ENCODE results near the gene NIPBL. TPM values are rescaled to one million over a fixed set of nuclear protein-coding genes. Genes with fewer than 3 reads are reported as not detected.

The NIPBL gene
- polyA plus RNA-seq, 1 of the 3 experiments (the other 2 are of a cell fraction), result 5.2 TPM

- Histone ChIP-seq H3K9ac (peak overlapping the region; percentile 96), H3F3A (replicated peaks; ENCODE audit: insufficient read depth) (peaks cover 20% of the 10 kb centered on the region), H3K27ac (ENCODE audit: low read depth in 2 of 2, low read length in 1 of 2) (peak overlapping the region; percentile 92 to 96), H4K20me1 (ENCODE audit: insufficient read depth) (peaks cover 78% of the 10 kb centered on the region), H3K4me1 (ENCODE audit: control insufficient read depth in 1 of 2, insufficient read depth in 2 of 2, low read depth in 1 of 2, low read length in 1 of 2) (peaks cover 15 to 17% of the 10 kb centered on the region in 2 experiments; a peak in 2 of 4 replicates), H3K36me3 (replicated peaks in 1 of 2; ENCODE audit: control insufficient read depth in 1 of 2, insufficient read depth in 2 of 2, low read length in 1 of 2) (peaks cover 3 to 7% of the 10 kb centered on the region in 2 experiments), H3K9me3 (no peaks in the 10 kb centered on the region), H3K4me2 (peak overlapping the region; percentile 75), H3K79me2 (ENCODE audit: insufficient read depth) (peaks cover 92% of the 10 kb centered on the region), H3K27me3 (ENCODE audit: insufficient read depth) (no peaks in the 10 kb centered on the region), H3K4me3 (ENCODE audit: low read depth in 2 of 2, low read length in 1 of 2) (peak overlapping the region; percentile 89 to 92), H3K9me2 (no peaks in the 10 kb centered on the region), H2AFZ (ENCODE audit: low read depth) (peak overlapping the region; percentile 61)
- DNase-seq, result peak; percentile 72
- WGBS (ENCODE audit: low lambda C conversion rate), result under 1% methylated on average over 44 of the region's 57 CpGs
- ChIA-PET CTCF (interaction anchor here (0.7 to 3.1 kb wide), 7 partner anchors 9 to 718 kb away, joined by 3 to 12 read pairs (median 4); no protein-coding TSS in a partner anchor), POLR2A (interaction anchor here (1.0 to 1.2 kb wide), 2 partner anchors 494 to 502 kb away, joined by 3 read pairs; partner anchors contain the start of genes NUP155 and WDR70)
- TF ChIP-seq USF2 (IDR thresholded peaks at IDR 0.05; ENCODE audit: borderline replicate concordance, low read depth, low read length) (no peak), TEAD4 (IDR thresholded peaks at IDR 0.05; ENCODE audit: borderline replicate concordance, insufficient read depth) (no peak), EZH2phosphoT487 (IDR thresholded peaks at IDR 0.05; ENCODE audit: borderline replicate concordance, low read depth) (no peak), JUND (IDR thresholded peaks at IDR 0.05) (no peak), REST (IDR thresholded peaks at IDR 0.05; ENCODE audit: low read depth, low read length) (no peak), GATA2 (CRISPR knock-in tag; IDR thresholded peaks at IDR 0.05) (no peak), CTCF (IDR thresholded peaks at IDR 0.05) (0 out of 2 replicates have a peak, but pooled peaks have one; percentile 7), FOXM1 (IDR thresholded peaks at IDR 0.05; ENCODE audit: low read depth) (no peak), FOSL2 (IDR thresholded peaks at IDR 0.05; ENCODE audit: borderline replicate concordance, low read depth) (no peak), MXI1 (IDR thresholded peaks at IDR 0.05; ENCODE audit: low read depth, low read length) (peak; percentile 8; the same call in 1 of the 2 replicates), USF1 (IDR thresholded peaks at IDR 0.05; ENCODE audit: borderline replicate concordance, low read depth) (peak; percentile 29; the same call in 1 of the 2 replicates), IRF3 (IDR thresholded peaks at IDR 0.05; ENCODE audit: low read depth, low read length) (no peak), RCOR1 (IDR thresholded peaks at IDR 0.05; ENCODE audit: low read length) (no peak), SIN3A (IDR thresholded peaks at IDR 0.05; ENCODE audit: borderline replicate concordance, low read depth, low read length) (no peak), RFX5 (IDR thresholded peaks at IDR 0.05; ENCODE audit: low read length) (no peak), ZBTB33 (IDR thresholded peaks at IDR 0.05; ENCODE audit: borderline replicate concordance, low read depth) (no peak), GABPA (IDR thresholded peaks at IDR 0.05; ENCODE audit: low read depth) (peak; percentile 58; the same call in 1 of the 2 replicates), YY1 (IDR thresholded peaks at IDR 0.05; ENCODE audit: low read depth) (peak; percentile 67), MEF2A (IDR thresholded peaks at IDR 0.05; ENCODE audit: borderline replicate concordance, low read depth) (no peak), RAD21 (IDR thresholded peaks at IDR 0.05; ENCODE audit: low read length) (no peak), EP300 (IDR thresholded peaks at IDR 0.05; ENCODE audit: borderline replicate concordance in 1 of 2, low read depth in 1 of 2, low read length in 1 of 2) (no peak)
These were observed 547 bp downstream of the NIPBL start for GRCh38 chr5:36876965-36877666.

All from SK-N-SH (cell line).